GM10847 (cell line): ENCODE results near the gene CCL4.

Source experiments
- POLR2A ChIP-seq: IDR thresholded peaks from 2 replicates; pipeline ENCODE4 v1.6.1; 2011; ENCODE audit not compliant: insufficient read length; ENCODE audit errors: extremely low read depth

The CCL4 gene

GRCh38 chr17:36136439-36136838 lies 32.8 kb downstream of the CCL4 start:
- no peak for TF ChIP-seq POLR2A

DNA sequence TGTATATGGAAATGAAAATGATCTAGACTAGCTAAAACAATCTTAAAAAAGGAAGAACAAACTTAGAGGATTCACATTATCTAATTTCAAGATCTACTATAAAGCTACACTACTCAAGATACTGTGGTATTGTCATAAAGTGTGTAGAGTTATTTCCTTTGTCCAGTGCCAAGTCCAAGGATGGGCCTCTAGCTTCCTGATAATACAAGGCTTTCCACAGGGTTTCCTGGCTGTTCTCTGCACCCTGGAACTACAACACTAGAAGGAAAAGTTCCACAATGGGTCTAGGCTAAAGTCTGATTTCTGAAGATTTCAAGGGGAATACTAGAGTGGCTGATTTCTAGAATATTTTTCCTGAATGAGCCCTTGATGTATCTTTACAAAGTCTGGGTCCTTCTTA lies 38.6 kb downstream of the CCL4 start:
- TF ChIP-seq POLR2A = no peak

GRCh38 chr17:36142806-36143205 lies 39.2 kb downstream of the CCL4 start:
- TF ChIP-seq POLR2A = no peak

DNA sequence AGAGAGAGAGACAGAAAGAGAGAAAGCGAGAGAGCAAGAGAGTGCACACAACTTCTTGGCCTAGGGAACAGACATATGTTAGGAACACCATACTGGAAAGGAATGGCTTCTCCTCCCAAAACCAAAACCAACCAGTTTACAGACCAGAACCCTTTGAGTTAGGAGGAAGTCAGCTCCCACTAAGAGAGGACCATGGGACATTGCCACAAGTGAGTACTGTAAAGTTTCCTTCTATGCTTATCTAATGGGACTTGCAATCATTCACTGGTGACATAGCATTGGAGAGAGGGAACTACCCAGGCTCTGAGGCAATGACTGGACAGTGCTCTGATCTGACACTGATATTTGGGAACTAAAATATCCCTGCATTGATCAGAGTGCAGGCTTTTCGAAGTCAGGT lies 40.4 kb downstream of the CCL4 start:
- TF ChIP-seq POLR2A = no peak

GRCh38 chr17:36144981-36145729 lies 41.5 kb downstream of the CCL4 start:
- TF ChIP-seq POLR2A = no peak

GRCh38 chr17:36147601-36148000 lies 44.0 kb downstream of the CCL4 start:
- TF ChIP-seq POLR2A = no peak

DNA sequence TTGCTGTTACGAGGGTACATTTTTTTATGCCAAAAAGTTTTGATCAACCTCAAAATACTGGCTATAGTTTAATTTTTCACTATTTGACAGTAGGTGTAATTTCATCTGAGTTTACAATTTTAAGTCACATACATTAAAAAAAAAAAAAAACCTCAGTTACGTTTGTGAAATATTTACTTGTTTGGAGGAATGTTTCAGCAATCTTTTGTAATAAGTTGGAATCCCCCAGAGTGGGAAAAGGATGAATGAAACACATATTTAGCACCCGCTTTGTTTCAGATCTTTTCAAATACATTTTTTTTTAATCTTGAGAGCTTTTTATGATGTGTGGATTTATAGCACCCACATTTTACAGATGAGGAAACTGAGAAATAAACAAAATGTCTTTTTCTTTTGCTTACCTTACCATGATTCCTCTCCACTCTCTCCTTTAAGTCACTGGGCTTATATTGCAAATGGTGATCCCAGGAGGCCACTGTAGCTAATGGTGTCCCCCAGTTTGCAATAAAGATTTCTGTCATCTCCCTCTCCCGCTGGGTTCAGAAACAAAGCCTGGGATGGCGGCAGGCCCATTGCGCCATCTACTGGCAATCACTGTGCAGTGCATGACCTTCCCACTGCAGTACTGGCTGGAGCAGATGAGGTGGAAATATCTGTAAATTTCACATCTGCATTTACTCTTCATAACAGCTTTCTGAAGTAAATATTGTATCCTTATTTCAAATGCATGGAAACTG lies 45.1 kb downstream of the CCL4 start:
- TF ChIP-seq POLR2A = no peak

DNA sequence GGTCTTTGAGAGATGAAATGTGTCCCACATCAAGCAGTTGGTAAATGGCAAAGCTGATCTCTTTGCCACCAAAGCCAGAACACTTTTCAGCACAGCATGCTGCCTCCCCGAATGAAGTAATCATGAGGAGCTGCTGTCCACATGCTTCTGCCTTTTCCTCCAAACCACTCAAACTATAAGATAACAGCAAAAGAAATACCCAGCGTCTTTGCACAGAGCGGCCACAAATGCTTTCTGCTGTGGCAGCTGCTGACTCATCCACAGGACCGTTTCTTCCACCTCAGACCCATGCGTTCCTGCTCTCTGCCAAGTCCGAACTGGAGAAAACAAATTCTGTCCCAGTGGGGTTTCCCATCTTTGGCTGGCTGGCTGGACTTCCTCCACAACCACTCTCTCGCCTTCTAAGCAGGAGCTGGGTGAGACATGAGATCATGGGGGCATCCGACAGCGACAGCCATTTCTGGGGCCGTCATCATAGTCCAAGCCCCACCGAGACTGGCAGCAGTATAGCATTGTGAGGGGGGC lies 45.7 kb downstream of the CCL4 start:
- no peak for TF ChIP-seq POLR2A

DNA sequence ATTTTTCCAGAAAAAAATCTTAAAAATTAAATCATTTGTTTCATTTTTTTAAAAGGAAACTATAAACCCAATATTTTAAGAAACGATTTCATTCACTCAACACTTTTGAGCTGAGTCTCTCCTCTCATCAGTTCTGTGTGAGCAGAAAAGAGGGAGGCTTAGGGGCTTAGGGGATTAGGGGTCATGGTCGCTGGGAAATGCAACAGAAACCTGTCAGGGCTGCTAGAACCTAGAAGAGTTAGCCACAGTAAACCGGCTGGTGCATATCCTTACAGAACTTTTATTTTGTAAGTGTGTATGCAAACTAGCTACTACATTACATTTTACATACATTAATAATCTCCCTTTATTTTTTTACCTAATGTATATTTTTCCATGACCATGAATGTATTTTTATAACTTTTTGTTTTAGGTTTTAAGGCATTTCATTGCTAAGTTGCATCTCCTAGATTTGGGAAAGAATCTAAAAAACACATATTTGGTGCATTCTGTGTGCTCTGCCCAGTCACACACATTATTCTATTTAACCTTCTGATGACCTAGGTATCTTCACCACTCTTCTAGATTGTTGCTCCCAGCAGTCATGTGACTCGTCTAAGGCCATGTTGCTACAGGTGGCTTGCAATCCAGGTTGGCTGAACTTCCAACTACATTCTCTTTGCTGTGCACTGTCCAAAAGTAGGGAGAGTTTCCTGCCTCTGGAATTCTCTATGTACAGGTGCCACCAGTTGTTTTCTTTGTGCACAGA lies 48.4 kb downstream of the CCL4 start:
- no peak for TF ChIP-seq POLR2A

- TF ChIP-seq POLR2A = no peak
Observed at GRCh38 chr17:36152639-36153120, 49.1 kb downstream of the CCL4 start.

DNA sequence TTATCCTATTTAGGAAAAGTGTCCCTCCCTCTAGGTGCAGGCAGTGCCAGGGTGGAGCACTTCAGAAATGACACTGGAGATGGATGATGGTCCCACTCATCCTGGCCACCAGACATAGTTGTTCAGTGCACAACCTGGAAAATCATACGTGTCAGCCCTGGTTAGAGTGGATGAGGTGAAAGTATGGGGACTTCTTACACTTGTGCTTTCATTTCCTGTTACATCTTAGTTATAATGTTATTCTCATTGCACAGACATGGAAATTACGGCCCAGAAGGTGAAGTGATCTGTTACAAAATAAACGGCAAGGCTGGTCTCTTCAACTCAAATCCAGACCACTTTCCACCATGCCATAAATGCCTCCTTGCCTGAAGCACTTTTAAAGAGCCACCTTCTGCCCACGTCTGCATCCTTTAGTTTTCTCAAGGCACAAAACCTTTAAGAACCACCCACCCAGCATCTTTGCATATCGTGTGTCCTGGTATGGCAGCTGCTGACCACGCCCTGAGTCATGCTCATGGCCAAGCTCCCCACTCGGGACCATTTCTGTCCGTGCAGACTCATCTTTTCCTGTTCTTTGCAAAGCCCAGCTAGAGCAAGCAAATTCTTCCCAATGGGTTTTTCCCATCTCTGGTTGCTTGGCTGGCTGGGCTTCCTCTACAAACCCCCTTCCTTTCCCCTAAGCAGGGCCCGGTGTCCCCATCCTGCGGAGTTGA lies 50.4 kb downstream of the CCL4 start:
- TF ChIP-seq POLR2A = no peak
